Left cardiac atrium (tissue), 4 donors: ENCODE measurements around the gene MICAL3. TPM values are rescaled to one million over a fixed set of nuclear protein-coding genes. Genes with fewer than 3 reads are reported as not detected.
A peak's percentile ranks its signal among the peaks of the same experiment; 100 is the strongest.

ENCODE experiments used
- ATAC-seq, 2 donors: fragments of 200-7000 bp; cut with Tn5 transposase; one replicate each; pipeline ENCODE4 v1.9.1; 2020; ENCODE audit warnings: mild to moderate bottlenecking in 2 of 2, moderate library complexity in 2 of 2
- DNase-seq: peaks from one replicate; pipeline ENCODE4 v3.0.0-alpha.2; 2020
- intact Hi-C, 2 donors: fragments of 100-400 bp; cut with DNase I; formaldehyde crosslinking; loops; one replicate each; pipeline versions ENCODE4 v1.14.1 to v1.15.1; 2022 to 2023
- total RNA-seq, 2 donors: library from RNA; stranded (reverse); fragmentation: NEBNext Ultra II Directional; extraction: Animal tissue kit (Norgen Biotek cat#: 25700); gene quantifications; one replicate each; pipeline ENCODE4 v1.2.1, GENCODE V29; 2021
- donor health status: DM: no; HTN: yes; CAD: no.
- donor health status: DM: no; HTN: yes; CAD: no; lungs with severe emphysema.
- donor health status: DM: yes; HTN: yes; CAD: no.
- donor health status: Dilated cardiomyopathy.

Gene MICAL3
- total RNA-seq, 2 donors from 2014 or later: 54.7 to 80.1 TPM

DNA sequence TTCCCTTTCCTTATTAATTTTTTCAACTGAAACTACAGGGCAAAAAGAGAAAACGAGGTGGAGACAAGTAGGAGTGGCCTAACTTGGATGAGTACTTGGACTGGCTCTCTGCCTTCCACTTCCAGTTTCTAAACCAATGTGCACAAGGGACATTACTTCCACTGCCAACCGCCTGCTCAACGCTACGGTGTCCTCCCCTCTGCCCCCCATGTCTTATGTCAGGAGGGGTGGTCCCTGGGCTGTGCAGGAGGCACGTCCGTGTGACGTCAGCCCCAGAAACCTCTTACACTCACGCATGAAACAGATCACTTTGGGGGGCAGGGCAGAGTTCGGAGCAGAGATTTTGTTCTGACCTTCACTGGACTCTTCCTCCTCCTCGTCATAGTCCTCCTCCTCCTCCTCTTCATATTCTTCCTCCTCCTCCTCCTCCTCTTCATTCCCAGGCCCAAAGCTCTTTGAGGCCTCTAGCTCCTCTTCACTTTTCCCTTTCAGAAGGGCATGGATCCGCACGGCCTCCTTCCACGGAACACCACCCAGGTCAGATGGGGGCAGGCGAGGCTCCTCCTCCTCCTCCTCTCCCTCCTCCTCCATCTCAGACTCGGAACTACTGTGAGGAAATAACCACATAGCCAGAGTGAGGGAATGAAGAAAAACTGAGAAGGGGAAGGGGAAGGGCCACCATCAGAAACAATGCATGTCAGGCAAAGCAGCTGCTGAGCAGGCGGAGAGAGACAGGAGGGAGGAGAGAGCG, 192.7 kb downstream of the MICAL3 start:
- DNase-seq (peak; percentile 46), ATAC-seq (peak; percentile 3 to 55)
- intact Hi-C loops: loop anchor here (2.0 to 5.0 kb wide), 5 partner anchors 41 to 246 kb away; partner anchors contain the start of gene PEX26 (in 1 of the 2)

- ATAC-seq: peak; percentile 83 to 84
These were observed 194.1 kb downstream of the MICAL3 start for GRCh38 chr22:17830043-17830961.

GRCh38 chr22:17829695-17830042, 194.7 kb downstream of the MICAL3 start:
- no peak for ATAC-seq
- intact Hi-C loops: loop anchor here (1.0 to 5.0 kb wide), 6 partner anchors 43 to 248 kb away; partner anchors contain the start of gene PEX26 (in 1 of the 2)
- no peak for DNase-seq

More at GRCh38 chr22:17830043-17830961, 194.1 kb downstream of the MICAL3 start:
- intact Hi-C loops: loop anchor here (1.0 to 5.0 kb wide), 6 partner anchors 42 to 247 kb away; partner anchors contain the start of gene PEX26 (in 1 of the 2)
- peak; percentile 83 for DNase-seq

DNA sequence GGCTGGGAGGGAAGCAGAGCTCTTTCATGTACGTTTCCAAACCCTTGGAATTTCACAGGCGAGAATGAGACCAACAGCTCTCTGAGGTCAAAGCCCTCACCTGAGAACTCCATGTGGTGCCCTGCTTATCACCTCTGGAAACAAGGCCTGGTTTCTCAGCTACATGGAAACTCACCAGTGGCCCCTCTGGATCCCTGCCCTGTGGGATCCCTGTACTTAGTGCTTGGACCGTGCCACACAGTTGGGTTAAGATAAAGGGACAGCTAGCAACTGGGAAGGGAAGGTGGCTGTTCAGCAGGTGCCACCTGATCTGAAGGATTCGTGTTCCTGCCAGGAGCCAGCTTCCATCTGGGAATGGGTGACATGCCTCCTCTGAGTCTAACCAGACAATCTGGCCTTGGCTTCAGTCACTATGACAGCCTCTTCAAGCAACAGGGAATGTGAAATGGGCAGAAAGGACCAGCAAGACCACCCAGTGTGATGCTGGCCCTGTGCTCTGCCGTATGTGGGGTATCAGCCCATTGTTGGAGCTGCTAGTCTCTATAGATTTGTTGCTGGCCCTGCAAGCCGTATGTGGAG, 195.8 kb downstream of the MICAL3 start:
- no peak for ATAC-seq
- intact Hi-C loops: no loop called here
- no peak for DNase-seq

- intact Hi-C loops: no loop called here
- no peak for DNase-seq
- no peak for ATAC-seq
These were observed 196.9 kb downstream of the MICAL3 start for GRCh38 chr22:17827466-17827865.

GRCh38 chr22:17825876-17826550, 198.3 kb downstream of the MICAL3 start:
- DNase-seq (no peak), ATAC-seq (no peak)
- intact Hi-C loops: no loop called here

DNA sequence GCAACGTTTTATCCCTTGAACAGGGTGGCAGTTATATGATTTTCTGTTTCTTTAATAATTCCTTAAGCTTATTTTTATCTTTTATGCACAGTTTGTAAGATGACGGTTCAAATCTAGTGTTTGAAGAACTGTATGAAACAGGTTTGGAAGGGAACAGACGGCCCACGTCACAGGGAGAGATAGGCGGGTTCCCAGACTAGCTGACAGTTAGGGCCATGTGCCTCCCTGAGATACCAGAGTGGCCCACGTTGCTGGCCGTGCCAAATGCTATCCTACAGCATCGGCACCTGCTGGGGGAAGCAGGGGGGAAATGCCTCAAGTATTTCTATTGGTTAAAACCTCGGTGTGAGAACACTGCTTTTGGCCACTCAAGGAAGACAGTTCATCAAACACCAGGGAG, 199.9 kb downstream of the MICAL3 start:
- no peak for DNase-seq
- intact Hi-C loops: no loop called here

DNA sequence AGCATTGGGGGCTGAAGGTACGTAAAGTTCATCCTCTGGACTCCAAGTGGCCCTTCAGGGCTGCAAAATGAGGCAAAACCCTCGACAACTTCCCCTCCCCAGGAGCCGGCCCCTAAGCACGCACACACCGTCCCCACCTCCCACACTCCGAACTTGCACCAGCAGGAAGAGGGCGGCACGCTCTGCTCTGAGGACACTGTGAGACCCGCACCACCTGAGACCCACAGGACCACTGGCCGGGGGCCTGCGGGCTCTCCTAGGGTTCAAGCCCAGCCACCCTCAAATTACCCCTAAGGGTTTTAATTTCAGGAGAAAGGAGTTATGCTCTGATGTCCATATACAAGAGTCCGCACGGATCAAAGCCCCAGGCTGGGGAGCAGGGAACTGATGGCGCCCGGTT, 200.4 kb downstream of the MICAL3 start:
- intact Hi-C loops: no loop called here
- DNase-seq: no peak
- no peak for ATAC-seq

More for the DNA sequence above, 199.9 kb downstream of the MICAL3 start:
- peak; percentile 33 to 56 for ATAC-seq

GRCh38 chr22:17823226-17823625, 201.1 kb downstream of the MICAL3 start:
- intact Hi-C loops: no loop called here

DNA sequence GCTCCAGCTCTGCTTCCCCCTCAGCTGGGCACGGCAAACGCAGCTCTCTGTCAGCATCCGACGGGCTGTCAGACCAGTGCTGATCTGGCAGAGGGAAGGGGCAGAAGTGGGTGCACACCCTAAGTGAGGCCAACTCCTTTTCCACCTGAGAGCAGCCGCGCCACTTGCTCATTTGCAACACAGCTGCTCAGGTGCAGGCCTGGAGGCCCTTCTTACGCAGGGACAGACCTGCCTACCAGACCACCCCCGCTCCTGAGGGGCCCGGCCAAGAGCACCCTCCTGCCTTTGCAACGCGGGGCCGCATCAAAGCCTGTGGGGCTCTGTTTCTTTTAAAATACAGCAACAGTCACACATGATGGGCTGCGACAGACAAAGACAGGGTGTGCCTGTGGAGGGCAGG, 202.3 kb downstream of the MICAL3 start:
- no peak for DNase-seq
- intact Hi-C loops: no loop called here

More at GRCh38 chr22:17823226-17823625, 201.1 kb downstream of the MICAL3 start:
- DNase-seq (no peak), ATAC-seq (no peak)

GRCh38 chr22:17820879-17821439, 203.4 kb downstream of the MICAL3 start:
- no peak for DNase-seq
- intact Hi-C loops: no loop called here
- ATAC-seq: no peak

More for the DNA sequence above, 202.3 kb downstream of the MICAL3 start:
- ATAC-seq: no peak

GRCh38 chr22:17818649-17819048, 205.7 kb downstream of the MICAL3 start:
- no peak for ATAC-seq
- no peak for DNase-seq
- intact Hi-C loops: no loop called here

DNA sequence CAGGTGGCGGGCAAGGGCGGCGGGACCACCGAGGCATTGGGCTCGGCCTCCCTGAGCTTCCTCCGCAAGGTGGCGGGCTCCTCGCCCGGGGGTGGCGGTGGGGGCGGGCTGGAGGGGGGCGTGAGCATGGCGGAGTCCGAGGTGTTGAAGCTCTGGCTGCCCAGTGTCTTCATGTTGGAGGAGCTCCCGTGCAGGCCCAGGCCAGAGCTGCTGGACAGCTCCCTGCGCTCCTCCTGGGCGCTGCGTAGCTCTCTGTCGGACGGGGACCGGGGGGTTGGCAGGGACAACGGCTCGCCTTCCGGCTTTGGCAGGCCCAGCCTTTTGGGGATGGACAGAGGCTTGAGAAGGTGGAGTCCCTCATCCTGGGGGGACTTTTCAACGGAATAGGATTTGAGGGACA, 206.2 kb downstream of the MICAL3 start:
- DNase-seq: no peak
- ATAC-seq: peak; percentile 10 to 38
- intact Hi-C loops: no loop called here

DNA sequence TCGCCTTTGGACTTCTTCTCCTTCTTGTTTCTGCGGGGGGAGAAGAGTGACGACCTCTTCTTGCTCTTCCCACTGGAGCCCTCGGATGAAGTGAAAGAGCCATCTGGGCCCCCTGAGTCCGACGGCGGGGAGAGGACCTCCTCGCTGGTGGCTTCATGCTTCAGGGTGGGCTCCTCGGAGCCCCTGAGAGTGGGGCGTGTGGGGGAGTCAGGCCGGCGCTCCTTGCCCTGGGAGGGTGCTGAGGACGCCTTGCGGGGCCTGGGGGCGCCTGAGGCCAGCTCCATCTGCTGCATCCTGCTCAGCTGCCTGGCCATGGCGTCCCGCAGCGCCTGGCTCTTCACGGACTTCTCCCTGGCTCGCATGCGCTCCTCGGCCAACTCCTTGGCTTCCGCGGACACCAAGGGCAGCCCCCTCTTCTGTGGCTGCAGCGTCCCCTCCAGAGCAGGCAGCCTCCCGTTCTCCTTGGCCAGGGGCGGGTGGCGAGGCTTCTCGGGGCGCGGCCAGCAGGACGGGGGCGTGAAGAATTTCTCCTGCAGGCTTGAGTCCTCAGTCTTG, 206.8 kb downstream of the MICAL3 start:
- DNase-seq (no peak), ATAC-seq (no peak)
- intact Hi-C loops: no loop called here

DNA sequence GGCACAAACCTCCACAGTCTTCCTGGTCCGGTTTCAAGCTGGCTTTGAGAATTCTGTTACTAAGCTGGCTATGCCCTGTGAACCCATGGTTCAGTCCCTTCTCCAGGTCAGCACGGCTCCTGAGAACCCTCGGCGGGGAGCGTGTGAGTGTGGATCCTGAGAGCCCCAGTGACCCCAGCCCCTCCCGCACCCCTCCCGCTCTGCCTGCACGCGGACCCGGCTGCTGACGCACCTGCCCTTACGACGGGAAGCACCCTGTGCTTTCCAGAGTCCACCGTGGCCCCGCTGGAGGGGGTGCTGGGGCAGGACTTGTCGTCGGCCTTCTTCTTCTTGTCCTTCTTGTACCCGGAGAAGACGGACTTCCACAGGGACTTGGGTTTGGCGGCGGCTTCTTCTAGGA, 207.3 kb downstream of the MICAL3 start:
- ATAC-seq: no peak
- DNase-seq: no peak
- intact Hi-C loops: no loop called here

- intact Hi-C loops: no loop called here
- no peak for DNase-seq
- ATAC-seq: no peak
These were observed 207.7 kb downstream of the MICAL3 start for GRCh38 chr22:17816649-17817048.

DNA sequence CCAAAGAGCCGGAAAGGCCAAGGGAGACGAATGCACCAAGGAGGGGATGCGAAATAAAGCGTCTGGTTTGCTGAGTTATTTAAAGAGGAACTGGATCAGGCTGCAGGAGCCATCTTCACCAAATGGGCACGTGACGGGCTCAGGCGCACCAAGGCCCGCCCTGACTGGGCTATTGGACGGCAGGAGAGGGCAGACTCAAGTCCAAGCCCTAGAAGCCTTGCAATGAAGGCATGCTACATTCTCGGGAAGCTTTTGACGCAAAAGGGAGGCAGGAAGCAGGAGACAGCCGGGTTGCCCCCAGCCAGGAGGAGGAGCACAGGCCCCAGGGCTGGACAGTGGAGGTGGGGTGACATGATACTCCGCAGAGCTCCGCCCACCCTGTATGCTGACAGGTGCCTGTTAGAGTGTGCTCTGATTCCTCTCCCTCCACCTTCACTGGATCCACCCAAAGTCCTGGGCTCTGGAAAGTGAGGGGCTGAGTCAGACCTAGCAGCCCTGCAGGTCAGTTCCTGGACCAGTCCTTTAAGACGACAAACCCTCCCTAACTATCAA, 208.6 kb downstream of the MICAL3 start:
- DNase-seq: no peak
- intact Hi-C loops: no loop called here
- ATAC-seq: no peak

GRCh38 chr22:17814830-17815229, 209.5 kb downstream of the MICAL3 start:
- ATAC-seq (no peak), DNase-seq (no peak)
- intact Hi-C loops: no loop called here
